ENCODE results near the gene MGRN1. TPM values are rescaled to one million over a fixed set of nuclear protein-coding genes. Genes with fewer than 3 reads are reported as not detected.

MGRN1 gene
- total and polyA plus RNA-seq, 4 donors = 29.5 to 113 (median 68.9) TPM

GRCh38 chr16:4611337-4612021, 13.1 kb upstream of the MGRN1 start:
- Histone ChIP-seq H3K27me3 (ENCODE audit: control insufficient read depth, insufficient read depth, low read length) (no peaks in the 10 kb centered on the region), H3K4me3 (ENCODE audit: low read depth, low read length) (no peak overlapping the region), H3K36me3 (ENCODE audit: control insufficient read depth, insufficient read depth, low read length) (peaks cover 65% of the 10 kb centered on the region), H3K4me1 (ENCODE audit: control insufficient read depth, insufficient read depth, low read length) (peaks cover 38% of the 10 kb centered on the region), H3K27ac (ENCODE audit: low read depth, low read length) (no peak overlapping the region), H3K9me3 (ENCODE audit: control insufficient read depth, insufficient read depth, low read length) (no peaks in the 10 kb centered on the region)
- DNase-seq (ENCODE audit: low read depth in 4 of 6, low spot score in 6 of 6) = no peak
- 86% methylated on average over 11 of the region's 22 CpGs for WGBS (ENCODE audit: insufficient coverage)

- no peak for DNase-seq (ENCODE audit: low read depth in 4 of 6, low spot score in 6 of 6)
- H3K9me3 ChIP-seq (ENCODE audit: control insufficient read depth, insufficient read depth, low read length) = no peaks in the 10 kb centered on the region
- H3K27me3 ChIP-seq (ENCODE audit: control insufficient read depth, insufficient read depth, low read length) = no peaks in the 10 kb centered on the region
- H3K36me3 ChIP-seq (ENCODE audit: control insufficient read depth, insufficient read depth, low read length) = peaks cover 59% of the 10 kb centered on the region
- WGBS (ENCODE audit: insufficient coverage) = 90% methylated on average over 6 of the region's 7 CpGs
- no peak overlapping the region for H3K4me3 ChIP-seq (ENCODE audit: low read depth, low read length)
- peaks cover 47% of the 10 kb centered on the region for H3K4me1 ChIP-seq (ENCODE audit: control insufficient read depth, insufficient read depth, low read length)
- H3K27ac ChIP-seq (ENCODE audit: low read depth, low read length) = no peak overlapping the region
Observed at GRCh38 chr16:4612474-4612931, 12.1 kb upstream of the MGRN1 start.

- DNase-seq (ENCODE audit: low read depth in 4 of 6, low spot score in 6 of 6) = no peak
- H3K4me1 ChIP-seq (ENCODE audit: control insufficient read depth, insufficient read depth, low read length) = peaks cover 47% of the 10 kb centered on the region
- H3K36me3 ChIP-seq (ENCODE audit: control insufficient read depth, insufficient read depth, low read length) = peaks cover 53% of the 10 kb centered on the region
- H3K4me3 ChIP-seq (ENCODE audit: low read depth, low read length) = peak overlapping the region; percentile 56
- H3K9me3 ChIP-seq (ENCODE audit: control insufficient read depth, insufficient read depth, low read length) = no peaks in the 10 kb centered on the region
- 70% methylated on average over 6 of the region's 14 CpGs for WGBS (ENCODE audit: insufficient coverage)
- no peak overlapping the region for H3K27ac ChIP-seq (ENCODE audit: low read depth, low read length)
- H3K27me3 ChIP-seq (ENCODE audit: control insufficient read depth, insufficient read depth, low read length) = no peaks in the 10 kb centered on the region
Observed at GRCh38 chr16:4612977-4613635, 11.5 kb upstream of the MGRN1 start.

GRCh38 chr16:4613636-4614570, 10.7 kb upstream of the MGRN1 start:
- H3K27ac ChIP-seq (ENCODE audit: low read depth, low read length) = peak overlapping the region; percentile 98
- H3K4me3 ChIP-seq (ENCODE audit: low read depth, low read length) = peak overlapping the region; percentile 56
- no peaks in the 10 kb centered on the region for H3K27me3 ChIP-seq (ENCODE audit: control insufficient read depth, insufficient read depth, low read length)
- H3K9me3 ChIP-seq (ENCODE audit: control insufficient read depth, insufficient read depth, low read length) = no peaks in the 10 kb centered on the region
- peak in 2 of 6 donors; percentile 56 to 72 for DNase-seq (ENCODE audit: low read depth in 4 of 6, low spot score in 6 of 6)
- WGBS (ENCODE audit: insufficient coverage) = 2% methylated on average over 91 of the region's 92 CpGs
- peaks cover 47% of the 10 kb centered on the region for H3K4me1 ChIP-seq (ENCODE audit: control insufficient read depth, insufficient read depth, low read length)
- peaks cover 45% of the 10 kb centered on the region for H3K36me3 ChIP-seq (ENCODE audit: control insufficient read depth, insufficient read depth, low read length)

- Histone ChIP-seq H3K4me1 (ENCODE audit: control insufficient read depth, insufficient read depth, low read length) (peaks cover 47% of the 10 kb centered on the region), H3K27me3 (ENCODE audit: control insufficient read depth, insufficient read depth, low read length) (no peaks in the 10 kb centered on the region), H3K27ac (ENCODE audit: low read depth, low read length) (peak within 1 kb of the TSS; percentile 98), H3K9me3 (ENCODE audit: control insufficient read depth, insufficient read depth, low read length) (no peaks in the 10 kb centered on the region), H3K4me3 (ENCODE audit: low read depth, low read length) (peak within 1 kb of the TSS; percentile 56), H3K36me3 (ENCODE audit: control insufficient read depth, insufficient read depth, low read length) (peaks cover 37% of the 10 kb centered on the region)
- 8% methylated on average over 100 of the region's 100 CpGs for WGBS (ENCODE audit: insufficient coverage)
- peak in 3 of 6 donors; percentile 67 to 93 (median 93) for DNase-seq (ENCODE audit: low read depth in 4 of 6, low spot score in 6 of 6)
Observed at GRCh38 chr16:4614571-4615383, 9.8 kb upstream of the MGRN1 start, which contains the start of gene UBALD1. Gene UBALD1 (minus strand): TSS chr16:4614888. CDS start chr16:4614797, 91 bp downstream.

GRCh38 chr16:4615384-4616046, 9.1 kb upstream of the MGRN1 start:
- peak overlapping the region; percentile 56 for H3K4me3 ChIP-seq (ENCODE audit: low read depth, low read length)
- H3K36me3 ChIP-seq (ENCODE audit: control insufficient read depth, insufficient read depth, low read length) = peaks cover 29% of the 10 kb centered on the region
- no peak for DNase-seq (ENCODE audit: low read depth in 4 of 6, low spot score in 6 of 6)
- peaks cover 45% of the 10 kb centered on the region for H3K4me1 ChIP-seq (ENCODE audit: control insufficient read depth, insufficient read depth, low read length)
- 79% methylated on average over 39 of the region's 39 CpGs for WGBS (ENCODE audit: insufficient coverage)
- no peaks in the 10 kb centered on the region for H3K27me3 ChIP-seq (ENCODE audit: control insufficient read depth, insufficient read depth, low read length)
- no peaks in the 10 kb centered on the region for H3K9me3 ChIP-seq (ENCODE audit: control insufficient read depth, insufficient read depth, low read length)
- H3K27ac ChIP-seq (ENCODE audit: low read depth, low read length) = peak overlapping the region; percentile 98

- WGBS (ENCODE audit: insufficient coverage) = under 1% methylated on average over 57 of the region's 57 CpGs
Observed at GRCh38 chr16:4616047-4616811, 8.4 kb upstream of the MGRN1 start.

GRCh38 chr16:4617880-4618279, 6.7 kb upstream of the MGRN1 start:
- 92% methylated on average over 8 of the region's 8 CpGs for WGBS (ENCODE audit: insufficient coverage)
- no peak overlapping the region for H3K4me3 ChIP-seq (ENCODE audit: low read depth, low read length)
- no peaks in the 10 kb centered on the region for H3K27me3 ChIP-seq (ENCODE audit: control insufficient read depth, insufficient read depth, low read length)
- DNase-seq (ENCODE audit: low read depth in 4 of 6, low spot score in 6 of 6) = no peak
- H3K4me1 ChIP-seq (ENCODE audit: control insufficient read depth, insufficient read depth, low read length) = peaks cover 34% of the 10 kb centered on the region
- peaks cover 10% of the 10 kb centered on the region for H3K36me3 ChIP-seq (ENCODE audit: control insufficient read depth, insufficient read depth, low read length)
- H3K9me3 ChIP-seq (ENCODE audit: control insufficient read depth, insufficient read depth, low read length) = no peaks in the 10 kb centered on the region
- no peak overlapping the region for H3K27ac ChIP-seq (ENCODE audit: low read depth, low read length)

More at GRCh38 chr16:4616047-4616811, 8.4 kb upstream of the MGRN1 start:
- H3K9me3 ChIP-seq (ENCODE audit: control insufficient read depth, insufficient read depth, low read length) = no peaks in the 10 kb centered on the region
- peak overlapping the region; percentile 83 for H3K4me3 ChIP-seq (ENCODE audit: low read depth, low read length)
- DNase-seq (ENCODE audit: low read depth in 4 of 6, low spot score in 6 of 6) = peak; percentile 99 to 100 (median 100)
- peaks cover 41% of the 10 kb centered on the region for H3K4me1 ChIP-seq (ENCODE audit: control insufficient read depth, insufficient read depth, low read length)
- H3K36me3 ChIP-seq (ENCODE audit: control insufficient read depth, insufficient read depth, low read length) = peaks cover 22% of the 10 kb centered on the region
- H3K27me3 ChIP-seq (ENCODE audit: control insufficient read depth, insufficient read depth, low read length) = no peaks in the 10 kb centered on the region
- H3K27ac ChIP-seq (ENCODE audit: low read depth, low read length) = peak overlapping the region; percentile 99
